Breast epithelium (tissue), 4 donors: ENCODE results near the gene SYNJ1. TPM values are rescaled to one million over a fixed set of nuclear protein-coding genes. Genes with fewer than 3 reads are reported as not detected.

ENCODE experiments used
- DNase-seq, 2 donors: peaks; one replicate each; pipeline ENCODE4 v3.0.0-alpha.2; 2019; ENCODE audit warnings: low spot score in 2 of 2
- H3K27ac ChIP-seq, 2 donors: fragments of 200-600 bp; sonication (generic) in 1 of 2; one replicate each; pipeline ENCODE4 v1.5.1; 2016 to 2019; ENCODE audit warnings: mild to moderate bottlenecking in 1 of 2
- H3K27me3 ChIP-seq, 2 donors: fragments of 200-600 bp; sonication (generic) in 1 of 2; one replicate each; pipeline versions ENCODE4 v1.5.1 to v1.6.0; 2017 to 2019; ENCODE audit warnings: control low read depth in 1 of 2, mild to moderate bottlenecking in 1 of 2
- H3K36me3 ChIP-seq: fragments of 200-600 bp; one replicate; pipeline ENCODE4 v1.5.1; 2019
- H3K4me1 ChIP-seq, 2 donors: fragments of 200-600 bp; sonication (generic); one replicate each; pipeline ENCODE4 v1.5.1; 2016 to 2019; ENCODE audit warnings: control low read depth in 1 of 2
- H3K4me3 ChIP-seq, 3 donors: fragments of 200-600 bp; sonication (generic); 1 replicate in 2 of 3; 2 replicates in 1 of 3; pipeline ENCODE4 v1.5.1; 2016 to 2019; ENCODE audit warnings: mild to moderate bottlenecking in 3 of 3, moderate library complexity in 2 of 3
- H3K9me3 ChIP-seq, 2 donors: fragments of 200-600 bp; sonication (generic) in 1 of 2; one replicate each; pipeline ENCODE4 v1.5.1; 2016 to 2019; ENCODE audit warnings: control low read depth in 1 of 2
- POLR2A ChIP-seq: fragments of 450-650 bp; IDR thresholded peaks from one replicate; pipeline ENCODE4 v1.6.1; 2016; ENCODE audit warnings: antibody characterized with exemption, mild to moderate bottlenecking, moderate library complexity
- POLR2AphosphoS5 ChIP-seq, 3 donors: sonication (generic); formaldehyde crosslinking; IDR thresholded peaks; one replicate each; pipeline ENCODE4 v1.6.1; 2017; ENCODE audit warnings: antibody characterized with exemption in 3 of 3
- intact Hi-C: fragments of 100-400 bp; cut with DNase I; formaldehyde crosslinking; loops from one replicate; pipeline ENCODE4 v1.15.1; 2023; ENCODE audit warnings: low total_unique reads
- total RNA-seq, 3 donors: library from RNA; depleted of rRNA; stranded (reverse); fragments of >200 nt; gene quantifications; one replicate each; pipeline ENCODE4 v1.1.0, GENCODE V29; 2016
- TF ChIP-seq, protein P1 (sequence below), 3 donors: fragments of 450-650 bp; IDR thresholded peaks; one replicate each; pipeline ENCODE4 v1.5.1; 2016 to 2017; ENCODE audit warnings: antibody characterized with exemption in 3 of 3, mild to moderate bottlenecking in 3 of 3, moderate library complexity in 3 of 3

Gene SYNJ1
- total RNA-seq, 3 donors from 2014 or later, result 8.2 to 13.9 (median 11.0) TPM

DNA sequence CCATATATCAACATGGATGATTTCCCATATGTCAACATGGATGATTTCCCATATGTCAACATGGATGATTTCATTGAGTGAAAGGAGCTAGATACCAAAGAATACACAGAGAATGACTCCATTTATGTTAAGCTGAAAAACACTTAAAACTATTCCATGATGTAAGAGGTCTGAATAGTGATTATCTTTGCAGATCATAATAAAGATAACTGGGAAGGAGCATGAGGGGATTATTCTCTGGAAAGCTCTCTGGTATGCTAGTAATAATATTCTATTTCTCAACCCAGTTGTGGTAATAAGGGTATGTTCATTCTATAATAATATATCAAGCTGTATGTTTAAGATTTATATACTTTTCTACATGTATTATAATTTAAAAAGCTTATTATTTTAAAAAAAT is 14.1 kb downstream of the SYNJ1 start:
- TF ChIP-seq POLR2AphosphoS5 (IDR thresholded peaks at IDR 0.05) (no peak), POLR2A (no peak)
- TF ChIP-seq, protein P1, sequence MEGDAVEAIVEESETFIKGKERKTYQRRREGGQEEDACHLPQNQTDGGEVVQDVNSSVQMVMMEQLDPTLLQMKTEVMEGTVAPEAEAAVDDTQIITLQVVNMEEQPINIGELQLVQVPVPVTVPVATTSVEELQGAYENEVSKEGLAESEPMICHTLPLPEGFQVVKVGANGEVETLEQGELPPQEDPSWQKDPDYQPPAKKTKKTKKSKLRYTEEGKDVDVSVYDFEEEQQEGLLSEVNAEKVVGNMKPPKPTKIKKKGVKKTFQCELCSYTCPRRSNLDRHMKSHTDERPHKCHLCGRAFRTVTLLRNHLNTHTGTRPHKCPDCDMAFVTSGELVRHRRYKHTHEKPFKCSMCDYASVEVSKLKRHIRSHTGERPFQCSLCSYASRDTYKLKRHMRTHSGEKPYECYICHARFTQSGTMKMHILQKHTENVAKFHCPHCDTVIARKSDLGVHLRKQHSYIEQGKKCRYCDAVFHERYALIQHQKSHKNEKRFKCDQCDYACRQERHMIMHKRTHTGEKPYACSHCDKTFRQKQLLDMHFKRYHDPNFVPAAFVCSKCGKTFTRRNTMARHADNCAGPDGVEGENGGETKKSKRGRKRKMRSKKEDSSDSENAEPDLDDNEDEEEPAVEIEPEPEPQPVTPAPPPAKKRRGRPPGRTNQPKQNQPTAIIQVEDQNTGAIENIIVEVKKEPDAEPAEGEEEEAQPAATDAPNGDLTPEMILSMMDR (IDR thresholded peaks at IDR 0.05), result no peak
- H3K9me3 ChIP-seq, result no peaks in the 10 kb centered on the region
- no peak overlapping the region for H3K27ac ChIP-seq
- no peaks in the 10 kb centered on the region for H3K4me1 ChIP-seq
- H3K4me3 ChIP-seq, result no peak overlapping the region
- no peak for DNase-seq
- intact Hi-C loops, result no loop called here
- H3K27me3 ChIP-seq, result no peaks in the 10 kb centered on the region
- no peaks in the 10 kb centered on the region for H3K36me3 ChIP-seq

DNA sequence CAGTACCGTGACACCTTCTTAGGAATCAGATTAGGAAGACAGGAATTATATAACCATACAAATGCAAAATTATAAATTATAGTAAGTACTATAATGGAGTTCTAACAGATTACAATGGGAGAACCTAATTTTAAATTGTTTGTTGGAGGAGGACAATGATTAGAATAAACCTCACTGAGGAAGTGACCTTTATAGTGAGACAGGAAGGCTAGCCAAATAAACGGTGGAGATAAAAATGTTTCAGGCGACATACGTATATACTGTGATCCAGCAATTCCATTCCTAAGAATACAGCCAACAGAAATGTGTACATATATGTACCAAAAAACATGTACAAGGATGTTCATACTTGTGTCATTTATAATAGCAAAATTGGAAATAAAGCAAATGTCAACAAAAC is 15.2 kb downstream of the SYNJ1 start:
- intact Hi-C loops, result no loop called here
- TF ChIP-seq, protein P1 (IDR thresholded peaks at IDR 0.05), result no peak
- TF ChIP-seq POLR2AphosphoS5 (IDR thresholded peaks at IDR 0.05) (no peak), POLR2A (no peak)
- H3K27me3 ChIP-seq, result no peaks in the 10 kb centered on the region
- no peak overlapping the region for H3K27ac ChIP-seq
- no peaks in the 10 kb centered on the region for H3K9me3 ChIP-seq
- no peaks in the 10 kb centered on the region for H3K4me1 ChIP-seq
- DNase-seq, result no peak
- H3K36me3 ChIP-seq, result no peaks in the 10 kb centered on the region
- no peak overlapping the region for H3K4me3 ChIP-seq

DNA sequence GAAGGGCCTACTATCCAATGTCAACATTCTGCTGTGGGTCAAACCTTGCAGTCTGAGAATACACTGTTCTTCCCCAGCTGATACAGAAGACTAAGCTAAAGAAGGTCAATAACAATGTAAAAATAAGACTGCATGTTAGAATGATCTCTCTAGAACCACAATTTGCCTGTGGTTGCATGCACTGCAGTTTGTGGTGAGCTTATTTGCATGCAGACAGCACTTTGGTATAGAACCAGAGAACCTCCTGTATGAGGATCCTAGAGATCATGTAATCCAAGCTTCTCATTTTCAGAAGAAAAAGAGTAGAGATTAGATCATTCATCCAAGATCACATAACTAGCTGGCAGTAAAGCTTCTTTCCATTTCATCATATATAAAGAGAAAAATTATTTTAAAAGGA is 15.8 kb downstream of the SYNJ1 start:
- Histone ChIP-seq H3K4me1 (no peaks in the 10 kb centered on the region), H3K4me3 (no peak overlapping the region), H3K27ac (no peak overlapping the region), H3K9me3 (no peaks in the 10 kb centered on the region), H3K27me3 (no peaks in the 10 kb centered on the region), H3K36me3 (no peaks in the 10 kb centered on the region)
- DNase-seq, result no peak
- intact Hi-C loops, result no loop called here
- no peak for TF ChIP-seq POLR2A
- TF ChIP-seq, protein P1 (IDR thresholded peaks at IDR 0.05), result no peak
- no peak for TF ChIP-seq POLR2AphosphoS5 (IDR thresholded peaks at IDR 0.05)

DNA sequence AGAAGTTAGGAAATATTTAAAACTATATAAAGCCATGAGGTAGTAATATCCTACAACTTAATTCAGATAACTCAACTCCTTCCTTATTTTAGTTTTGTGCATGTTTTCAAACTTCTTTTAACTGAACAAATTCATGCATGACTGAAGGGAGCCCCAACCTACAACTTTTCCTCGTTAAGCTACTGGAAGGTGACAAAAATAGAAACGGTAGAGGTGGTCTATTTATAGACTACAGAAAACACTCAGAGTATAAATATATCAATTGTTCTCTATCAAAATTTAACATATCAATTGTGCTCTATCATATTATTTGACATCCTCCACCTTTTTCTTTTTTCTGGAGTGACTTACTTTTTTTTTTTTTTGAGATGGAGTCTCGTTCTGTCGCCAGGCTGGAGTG is 16.8 kb downstream of the SYNJ1 start:
- no peak overlapping the region for H3K4me3 ChIP-seq
- no peaks in the 10 kb centered on the region for H3K9me3 ChIP-seq
- no peak for TF ChIP-seq POLR2A
- TF ChIP-seq, protein P1 (IDR thresholded peaks at IDR 0.05), result no peak
- TF ChIP-seq POLR2AphosphoS5 (IDR thresholded peaks at IDR 0.05), result no peak
- intact Hi-C loops, result no loop called here
- no peaks in the 10 kb centered on the region for H3K4me1 ChIP-seq
- no peak for DNase-seq
- H3K27ac ChIP-seq, result no peak overlapping the region
- no peaks in the 10 kb centered on the region for H3K27me3 ChIP-seq
- H3K36me3 ChIP-seq, result no peaks in the 10 kb centered on the region

DNA sequence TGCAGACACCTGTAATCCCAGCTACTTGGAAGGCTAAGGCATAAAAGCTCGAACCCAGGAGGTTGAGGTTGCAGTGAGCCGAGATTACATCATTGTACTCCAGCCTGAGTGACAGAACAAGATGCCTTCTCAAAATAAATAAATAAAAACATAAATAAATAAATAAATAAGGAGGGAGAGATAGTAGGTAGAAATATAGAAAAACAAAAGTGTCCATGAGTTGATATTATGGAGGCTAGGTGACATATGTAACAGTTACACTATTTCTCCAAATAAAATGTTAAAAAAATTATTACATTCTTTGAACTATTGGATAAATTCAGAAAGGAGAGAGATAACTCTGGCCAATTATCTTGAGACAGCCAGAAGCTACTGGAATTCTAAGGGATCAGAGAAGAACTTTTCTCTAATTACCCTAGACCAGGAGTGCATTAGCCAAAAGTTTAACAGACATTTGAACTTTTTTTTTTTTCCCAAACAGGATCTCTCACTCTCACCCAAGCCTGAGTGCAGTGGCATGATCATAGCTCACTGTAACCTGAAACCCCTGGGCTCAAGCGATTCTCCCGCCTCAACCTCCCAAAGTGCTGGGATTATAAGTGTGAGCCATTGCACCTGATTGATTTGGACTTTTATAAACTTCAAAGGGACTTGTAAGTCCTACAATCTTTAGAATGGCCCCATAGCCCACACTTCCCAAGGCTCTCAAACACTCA is 17.6 kb downstream of the SYNJ1 start:
- Histone ChIP-seq H3K4me3 (no peak overlapping the region), H3K9me3 (no peaks in the 10 kb centered on the region), H3K36me3 (no peaks in the 10 kb centered on the region), H3K27ac (no peak overlapping the region), H3K27me3 (no peaks in the 10 kb centered on the region), H3K4me1 (no peaks in the 10 kb centered on the region)
- intact Hi-C loops, result no loop called here
- no peak for TF ChIP-seq POLR2AphosphoS5 (IDR thresholded peaks at IDR 0.05)
- TF ChIP-seq POLR2A, result no peak
- TF ChIP-seq, protein P1 (IDR thresholded peaks at IDR 0.05), result no peak
- no peak for DNase-seq
